Esophagus muscularis mucosa (tissue), 4 donors: ENCODE data around the gene OR6B1.

Experiments
- CTCF ChIP-seq, 3 experiments: fragments of 200-600 bp in 2 of 3; fragments of 450-650 bp in 1 of 3; sonication (generic) in 2 of 3; IDR thresholded peaks; one replicate each; pipeline ENCODE4 v1.5.1; 2017 to 2019; ENCODE audit warnings: antibody characterized with exemption in 3 of 3, mild to moderate bottlenecking in 2 of 3, moderate library complexity in 1 of 3
- EP300 ChIP-seq: sonication (generic); formaldehyde crosslinking; IDR thresholded peaks from one replicate; pipeline ENCODE4 v1.6.1; 2017; ENCODE audit warnings: antibody characterized with exemption
- POLR2A ChIP-seq: fragments of 450-650 bp; IDR thresholded peaks from one replicate; pipeline ENCODE4 v1.6.1; 2017; ENCODE audit warnings: antibody characterized with exemption, moderate library complexity, mild to moderate bottlenecking, low read depth
- POLR2AphosphoS5 ChIP-seq, 2 donors: sonication (generic); formaldehyde crosslinking; IDR thresholded peaks; one replicate each; pipeline ENCODE4 v1.6.1; 2017; ENCODE audit warnings: antibody characterized with exemption in 2 of 2

- TF ChIP-seq POLR2AphosphoS5 (IDR thresholded peaks at IDR 0.05) (no peak), CTCF (IDR thresholded peaks at IDR 0.05) (no peak), POLR2A (no peak), EP300 (no peak)
These were observed 37.4 kb downstream of the OR6B1 start for GRCh38 chr7:144037414-144038035.
